Occipital lobe (tissue), 2 donors: ENCODE measurements around the gene AK4. TPM values are rescaled to one million over a fixed set of nuclear protein-coding genes. Genes with fewer than 3 reads are reported as not detected.
"Not testable (repeated sequence)": the region's sequence is repeated elsewhere in the genome, so short reads cannot be mapped to it uniquely, and the experiment has no call there.

ENCODE experiments used
- DNase-seq: peaks from one replicate; lab custom pipeline; 2025; lab: John Stamatoyannopoulos, UW
- total RNA-seq: library from RNA; depleted of rRNA; stranded (reverse); fragments of >200 nt; gene quantifications from one replicate; pipeline ENCODE4 v1.2.3, GENCODE V29; 2014

AK4 gene
- 11.9 TPM for total RNA-seq

- not testable (repeated sequence) for DNase-seq
These were observed at the start of gene AK4 for GRCh38 chr1:65148178-65148547. AK4 (plus strand) TSS chr1:65148203; CDS start chr1:65148408, 205 bp downstream.

GRCh38 chr1:65103807-65104206, 44.2 kb upstream of the AK4 start:
- DNase-seq: no peak

GRCh38 chr1:65104854-65105534, 43.0 kb upstream of the AK4 start:
- DNase-seq: no peak

GRCh38 chr1:65105596-65105995, 42.4 kb upstream of the AK4 start:
- DNase-seq: no peak

GRCh38 chr1:65108025-65108642, 39.9 kb upstream of the AK4 start:
- no peak for DNase-seq

GRCh38 chr1:65109487-65109886, 38.5 kb upstream of the AK4 start:
- no peak for DNase-seq

- DNase-seq: no peak
These were observed 35.2 kb upstream of the AK4 start for GRCh38 chr1:65112811-65113210.

- DNase-seq: no peak
These were observed 34.7 kb upstream of the AK4 start for GRCh38 chr1:65113298-65113697.

- DNase-seq: no peak
These were observed 33.7 kb upstream of the AK4 start for GRCh38 chr1:65114322-65114721.

GRCh38 chr1:65119951-65120350, 28.1 kb upstream of the AK4 start:
- DNase-seq: no peak

GRCh38 chr1:65129104-65129503, 18.9 kb upstream of the AK4 start:
- not testable (repeated sequence) for DNase-seq

GRCh38 chr1:65138524-65138923, 9.5 kb upstream of the AK4 start:
- DNase-seq: no peak

- not testable (repeated sequence) for DNase-seq
These were observed 8.2 kb upstream of the AK4 start for GRCh38 chr1:65139793-65140192.

- no peak for DNase-seq
These were observed 6.6 kb upstream of the AK4 start for GRCh38 chr1:65141394-65141793.

- DNase-seq: no peak
These were observed 6.1 kb upstream of the AK4 start for GRCh38 chr1:65141918-65142317.

GRCh38 chr1:65143112-65143658, 4.8 kb upstream of the AK4 start:
- not testable (repeated sequence) for DNase-seq

- no peak for DNase-seq
These were observed 1.0 kb upstream of the AK4 start for GRCh38 chr1:65146908-65147423.

GRCh38 chr1:65147424-65148177, 402 bp upstream of the AK4 start:
- no peak for DNase-seq

- DNase-seq: no peak
These were observed 746 bp downstream of the AK4 start for GRCh38 chr1:65148548-65149350.

- DNase-seq: no peak
These were observed 1.5 kb downstream of the AK4 start for GRCh38 chr1:65149351-65150107.

GRCh38 chr1:65150108-65150463, 2.1 kb downstream of the AK4 start:
- DNase-seq: no peak
